IPS DF 19.7 (cell line): ENCODE data around the gene DUSP3.

Experiments
- DNase-seq: peaks from one replicate; pipeline ENCODE4 v3.0.0-alpha.2; 2013; ENCODE audit warnings: low read depth, low spot score

DUSP3 gene

GRCh38 chr17:43778337-43779144 lies at the start of gene DUSP3:
Gene DUSP3 (minus strand): TSS chr17:43778977. CDS start chr17:43778924, 53 bp downstream.
- DNase-seq: peak; percentile 67

GRCh38 chr17:43827596-43827995 lies 48.8 kb upstream of the DUSP3 start:
- DNase-seq: no peak

- DNase-seq: no peak
These were observed 47.4 kb upstream of the DUSP3 start for GRCh38 chr17:43826206-43826605.

- DNase-seq: no peak
These were observed 46.8 kb upstream of the DUSP3 start for GRCh38 chr17:43825567-43825966.

GRCh38 chr17:43823350-43824084 lies 44.7 kb upstream of the DUSP3 start:
- no peak for DNase-seq

GRCh38 chr17:43822570-43823190 lies 43.9 kb upstream of the DUSP3 start:
- no peak for DNase-seq

GRCh38 chr17:43820759-43821158 lies 42.0 kb upstream of the DUSP3 start:
- no peak for DNase-seq

- DNase-seq: no peak
These were observed 40.2 kb upstream of the DUSP3 start for GRCh38 chr17:43818966-43819365.

GRCh38 chr17:43817826-43818225 lies 39.0 kb upstream of the DUSP3 start:
- no peak for DNase-seq

GRCh38 chr17:43816336-43817320 lies 37.9 kb upstream of the DUSP3 start:
- no peak for DNase-seq

GRCh38 chr17:43814714-43815113 lies 35.9 kb upstream of the DUSP3 start:
- no peak for DNase-seq

- no peak for DNase-seq
These were observed 35.2 kb upstream of the DUSP3 start for GRCh38 chr17:43814026-43814425.

- no peak for DNase-seq
These were observed 34.6 kb upstream of the DUSP3 start for GRCh38 chr17:43813386-43813785.

- no peak for DNase-seq
These were observed 33.9 kb upstream of the DUSP3 start for GRCh38 chr17:43812396-43813265.

GRCh38 chr17:43810823-43811222 lies 32.0 kb upstream of the DUSP3 start:
- DNase-seq: no peak

- DNase-seq: no peak
These were observed 31.5 kb upstream of the DUSP3 start for GRCh38 chr17:43810226-43810715.

GRCh38 chr17:43809121-43809520 lies 30.3 kb upstream of the DUSP3 start:
- no peak for DNase-seq

- DNase-seq: no peak
These were observed 29.3 kb upstream of the DUSP3 start for GRCh38 chr17:43808076-43808475.

GRCh38 chr17:43805117-43805516 lies 26.3 kb upstream of the DUSP3 start:
- no peak for DNase-seq

GRCh38 chr17:43803758-43804157 lies 25.0 kb upstream of the DUSP3 start:
- DNase-seq: no peak
